Measurements from ENCODE around the gene EXOC3L1.

The EXOC3L1 gene

DNA sequence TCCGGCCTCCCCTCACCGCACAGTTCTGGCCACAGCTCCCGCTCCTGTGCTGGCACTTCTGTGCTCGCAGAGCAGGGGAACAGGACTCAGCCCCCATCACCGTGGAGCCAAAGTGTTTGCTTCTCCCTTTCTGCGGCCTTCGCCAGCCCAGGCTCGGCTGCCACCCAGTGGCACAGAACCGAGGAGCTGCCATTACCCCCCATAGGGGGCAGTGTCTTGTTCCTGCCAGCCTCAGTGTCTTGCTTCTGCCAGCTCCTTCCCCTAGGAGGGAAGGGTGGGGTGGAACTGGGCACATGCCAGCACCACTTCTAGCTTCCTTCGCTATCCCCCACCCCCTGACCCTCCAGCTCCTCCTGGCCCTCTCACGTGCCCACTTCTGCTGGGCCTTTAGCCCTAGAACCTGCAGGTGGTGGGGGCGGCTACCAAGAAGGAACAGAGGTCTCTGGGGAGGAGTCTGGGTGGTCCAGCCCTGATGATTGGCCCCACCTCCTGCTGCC, 8.3 kb upstream of the EXOC3L1 start:
- H3K36me3 ChIP-seq (ENCODE audit: control insufficient read depth, insufficient read depth, low read length), result peaks cover 36% of the 10 kb centered on the region
- 88 to 89% methylated on average over 12 of the region's 12 CpGs for WGBS, 2 experiments
- H3K4me1 ChIP-seq (ENCODE audit: control insufficient read depth, insufficient read depth, low read length), result peaks cover 3% of the 10 kb centered on the region
- no peak overlapping the region for H3K4me3 ChIP-seq (ENCODE audit: insufficient read depth, low read depth, low read length)
- H3K9me3 ChIP-seq (ENCODE audit: control insufficient read depth, low read length), result no peaks in the 10 kb centered on the region
- H3K27me3 ChIP-seq (ENCODE audit: control insufficient read depth, insufficient read depth, low read length, poor library complexity, severe bottlenecking), result no peaks in the 10 kb centered on the region
- no peak overlapping the region for H3K27ac ChIP-seq (ENCODE audit: insufficient read depth, low read depth, low read length, poor library complexity, severe bottlenecking)

DNA sequence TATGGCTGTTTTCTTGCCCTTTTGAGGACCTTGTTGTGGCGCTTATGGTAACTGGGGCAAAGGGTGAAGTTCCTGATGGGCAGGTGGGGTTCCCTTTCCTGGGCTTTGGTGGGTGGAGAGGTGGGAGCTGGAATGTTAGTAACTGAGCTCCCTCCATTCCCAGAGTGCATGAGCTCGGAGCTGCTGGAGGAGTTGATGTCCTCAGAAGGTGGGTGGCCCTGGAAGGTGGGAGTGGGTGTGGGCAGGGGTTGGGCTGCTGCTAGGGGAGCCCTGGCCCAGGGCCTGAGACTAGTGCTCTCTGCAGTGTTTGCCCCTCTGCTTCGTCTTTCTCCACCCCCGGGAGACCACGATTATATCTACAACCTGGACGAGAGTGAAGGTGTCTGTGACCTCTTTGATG, 7.8 kb upstream of the EXOC3L1 start:
- Histone ChIP-seq H3K4me3 (ENCODE audit: insufficient read depth, low read depth, low read length) (no peak overlapping the region), H3K9me3 (ENCODE audit: control insufficient read depth, low read length) (no peaks in the 10 kb centered on the region), H3K36me3 (ENCODE audit: control insufficient read depth, insufficient read depth, low read length) (peaks cover 36% of the 10 kb centered on the region), H3K27ac (ENCODE audit: insufficient read depth, low read depth, low read length, poor library complexity, severe bottlenecking) (no peak overlapping the region), H3K27me3 (ENCODE audit: control insufficient read depth, insufficient read depth, low read length, poor library complexity, severe bottlenecking) (no peaks in the 10 kb centered on the region), H3K4me1 (ENCODE audit: control insufficient read depth, insufficient read depth, low read length) (peaks cover 8% of the 10 kb centered on the region)
- 93 to 97% methylated on average over 6 of the region's 6 CpGs for WGBS, 2 experiments

DNA sequence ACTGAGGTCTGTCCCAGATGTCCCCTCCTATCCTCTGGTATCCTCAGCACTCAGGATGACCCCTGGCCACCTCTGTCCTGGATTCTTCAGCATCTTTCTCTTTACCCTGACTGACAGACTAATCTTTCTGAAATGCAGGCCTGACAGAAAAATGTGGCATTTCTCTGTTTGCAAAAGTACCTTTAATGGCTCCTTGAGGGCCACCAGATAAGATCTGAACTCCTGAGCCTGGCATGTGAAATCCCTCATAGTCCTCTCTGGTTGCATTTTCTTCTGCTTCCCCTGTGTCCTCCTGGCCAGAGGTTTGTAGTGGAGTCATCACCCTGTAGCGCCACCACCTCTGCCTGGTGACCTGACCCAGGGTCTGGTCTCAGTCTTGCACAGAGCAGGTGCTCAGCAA, 6.9 kb upstream of the EXOC3L1 start:
- 96 to 97% methylated on average over 1 of the region's 1 CpG for WGBS, 2 experiments
- Histone ChIP-seq H3K9me3 (ENCODE audit: control insufficient read depth, low read length) (no peaks in the 10 kb centered on the region), H3K36me3 (ENCODE audit: control insufficient read depth, insufficient read depth, low read length) (peaks cover 36% of the 10 kb centered on the region), H3K4me3 (ENCODE audit: insufficient read depth, low read depth, low read length) (no peak overlapping the region), H3K27me3 (ENCODE audit: control insufficient read depth, insufficient read depth, low read length, poor library complexity, severe bottlenecking) (no peaks in the 10 kb centered on the region), H3K4me1 (ENCODE audit: control insufficient read depth, insufficient read depth, low read length) (peaks cover 8% of the 10 kb centered on the region), H3K27ac (ENCODE audit: insufficient read depth, low read depth, low read length, poor library complexity, severe bottlenecking) (no peak overlapping the region)

GRCh38 chr16:67195676-67196075, 5.7 kb upstream of the EXOC3L1 start:
- Histone ChIP-seq H3K9me3 (ENCODE audit: control insufficient read depth, low read length) (no peaks in the 10 kb centered on the region), H3K27ac (ENCODE audit: insufficient read depth, low read depth, low read length, poor library complexity, severe bottlenecking) (no peak overlapping the region), H3K27me3 (ENCODE audit: control insufficient read depth, insufficient read depth, low read length, poor library complexity, severe bottlenecking) (no peaks in the 10 kb centered on the region), H3K4me3 (ENCODE audit: insufficient read depth, low read depth, low read length) (no peak overlapping the region), H3K36me3 (ENCODE audit: control insufficient read depth, insufficient read depth, low read length) (peaks cover 36% of the 10 kb centered on the region), H3K4me1 (ENCODE audit: control insufficient read depth, insufficient read depth, low read length) (peaks cover 8% of the 10 kb centered on the region)
- WGBS, 2 experiments, result 94 to 95% methylated on average over 5 of the region's 5 CpGs

- Histone ChIP-seq H3K27me3 (ENCODE audit: control insufficient read depth, insufficient read depth, low read length, poor library complexity, severe bottlenecking) (no peaks in the 10 kb centered on the region), H3K4me3 (ENCODE audit: insufficient read depth, low read depth, low read length) (no peak overlapping the region), H3K36me3 (ENCODE audit: control insufficient read depth, insufficient read depth, low read length) (peaks cover 36% of the 10 kb centered on the region), H3K4me1 (ENCODE audit: control insufficient read depth, insufficient read depth, low read length) (peaks cover 8% of the 10 kb centered on the region), H3K27ac (ENCODE audit: insufficient read depth, low read depth, low read length, poor library complexity, severe bottlenecking) (no peak overlapping the region), H3K9me3 (ENCODE audit: control insufficient read depth, low read length) (no peaks in the 10 kb centered on the region)
- 93 to 95% methylated on average over 4 to 6 of the region's 6 CpGs for WGBS, 2 experiments
These were observed 4.3 kb upstream of the EXOC3L1 start for GRCh38 chr16:67194260-67194659.

DNA sequence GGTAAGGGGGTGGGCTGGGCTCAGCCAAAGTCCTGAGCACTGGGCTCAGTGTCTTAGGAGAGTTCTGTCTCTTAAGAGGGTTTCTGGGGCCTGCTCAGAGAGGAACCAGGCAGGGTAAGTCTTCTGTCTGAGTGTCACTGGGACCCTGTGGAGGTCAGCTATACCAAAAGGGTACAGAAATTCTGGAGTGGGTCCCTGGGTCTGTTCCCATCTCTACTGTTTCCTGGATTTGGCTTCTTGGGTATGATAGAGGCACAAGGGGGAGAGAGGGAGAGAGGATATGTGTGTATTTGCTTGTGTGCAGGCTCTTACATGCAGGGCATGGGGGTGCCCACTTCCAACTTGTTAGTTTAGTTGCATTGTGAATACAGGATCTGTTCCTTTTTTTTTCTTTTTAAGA, 3.6 kb upstream of the EXOC3L1 start:
- no peak overlapping the region for H3K27ac ChIP-seq (ENCODE audit: insufficient read depth, low read depth, low read length, poor library complexity, severe bottlenecking)
- H3K4me3 ChIP-seq (ENCODE audit: insufficient read depth, low read depth, low read length), result no peak overlapping the region
- peaks cover 36% of the 10 kb centered on the region for H3K36me3 ChIP-seq (ENCODE audit: control insufficient read depth, insufficient read depth, low read length)

DNA sequence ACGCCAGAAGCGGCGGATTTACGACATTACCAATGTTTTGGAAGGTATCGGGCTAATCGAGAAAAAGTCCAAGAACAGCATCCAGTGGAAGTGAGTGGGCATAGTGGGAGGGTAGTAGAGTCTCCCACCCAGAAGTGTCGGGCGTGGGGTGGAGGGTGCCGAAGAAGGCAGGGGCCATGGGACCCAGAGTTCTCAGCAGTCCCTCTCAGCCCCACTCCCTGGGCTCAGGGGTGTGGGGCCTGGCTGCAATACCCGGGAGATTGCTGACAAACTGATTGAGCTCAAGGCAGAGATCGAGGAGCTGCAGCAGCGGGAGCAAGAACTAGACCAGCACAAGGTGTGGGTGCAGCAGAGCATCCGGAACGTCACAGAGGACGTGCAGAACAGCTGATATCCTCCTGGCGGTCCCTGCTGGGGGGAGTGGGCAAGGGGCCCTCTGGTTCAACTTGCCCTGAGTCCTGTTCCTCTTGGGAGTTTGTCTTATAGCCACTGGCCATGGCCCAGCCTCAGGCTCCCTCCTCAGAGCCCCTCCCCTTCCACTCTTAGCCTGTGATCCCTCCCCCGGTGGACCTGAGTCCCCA, 2.9 kb upstream of the EXOC3L1 start:
- Histone ChIP-seq H3K4me1 (ENCODE audit: control insufficient read depth, insufficient read depth, low read length) (peaks cover 8% of the 10 kb centered on the region), H3K36me3 (ENCODE audit: control insufficient read depth, insufficient read depth, low read length) (peaks cover 36% of the 10 kb centered on the region), H3K9me3 (ENCODE audit: control insufficient read depth, low read length) (no peaks in the 10 kb centered on the region), H3K27me3 (ENCODE audit: control insufficient read depth, insufficient read depth, low read length, poor library complexity, severe bottlenecking) (no peaks in the 10 kb centered on the region), H3K27ac (ENCODE audit: insufficient read depth, low read depth, low read length, poor library complexity, severe bottlenecking) (no peak overlapping the region), H3K4me3 (ENCODE audit: insufficient read depth, low read depth, low read length) (peak overlapping the region; percentile 100)
- WGBS, 2 experiments, result 44 to 54% methylated on average over 17 of the region's 17 CpGs

More for the DNA sequence above, 3.6 kb upstream of the EXOC3L1 start:
- no peaks in the 10 kb centered on the region for H3K27me3 ChIP-seq (ENCODE audit: control insufficient read depth, insufficient read depth, low read length, poor library complexity, severe bottlenecking)
- peaks cover 8% of the 10 kb centered on the region for H3K4me1 ChIP-seq (ENCODE audit: control insufficient read depth, insufficient read depth, low read length)
- no peaks in the 10 kb centered on the region for H3K9me3 ChIP-seq (ENCODE audit: control insufficient read depth, low read length)

DNA sequence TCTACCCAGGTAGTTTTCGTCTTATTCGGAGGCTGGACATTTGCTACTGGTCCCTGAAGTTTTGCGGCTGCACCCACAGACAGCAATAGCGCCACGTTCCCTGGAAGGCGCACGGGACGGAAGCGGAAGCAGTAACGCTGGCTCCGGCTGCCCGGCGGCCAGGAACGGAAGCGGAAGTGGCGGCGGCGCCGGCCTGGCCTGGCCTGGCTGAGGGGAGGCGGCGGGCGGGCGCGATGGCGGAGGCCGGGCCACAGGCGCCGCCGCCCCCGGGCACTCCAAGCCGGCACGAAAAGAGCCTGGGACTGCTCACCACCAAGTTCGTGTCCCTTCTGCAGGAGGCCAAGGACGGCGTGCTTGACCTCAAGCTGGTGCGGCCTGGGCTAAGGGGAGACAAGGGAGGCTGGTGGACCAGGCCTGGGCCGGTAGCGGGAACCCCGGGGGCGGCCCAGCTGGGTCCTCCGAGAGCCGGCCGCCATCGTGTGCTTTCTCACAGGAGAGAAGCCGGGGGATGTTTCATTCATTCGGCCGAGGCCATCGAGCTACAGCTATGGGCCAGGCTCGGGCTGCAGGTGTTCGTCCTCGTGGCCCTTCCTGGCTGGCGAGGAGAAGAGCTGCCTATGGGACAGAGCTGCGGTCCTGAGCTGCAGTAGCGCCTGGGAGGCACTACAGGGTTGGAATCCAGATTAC, 2.2 kb upstream of the EXOC3L1 start, which contains the start of gene E2F4:
Gene E2F4 (plus strand): TSS at position 161 of the 687 bp plus-strand sequence. CDS start 73 bp downstream, at position 234.
- H3K4me1 ChIP-seq (ENCODE audit: control insufficient read depth, insufficient read depth, low read length), result peaks cover 9% of the 10 kb centered on the region
- H3K36me3 ChIP-seq (ENCODE audit: control insufficient read depth, insufficient read depth, low read length), result peaks cover 32% of the 10 kb centered on the region
- no peak within 1 kb of the TSS for H3K27ac ChIP-seq (ENCODE audit: insufficient read depth, low read depth, low read length, poor library complexity, severe bottlenecking)
- H3K27me3 ChIP-seq (ENCODE audit: control insufficient read depth, insufficient read depth, low read length, poor library complexity, severe bottlenecking), result no peaks in the 10 kb centered on the region
- H3K4me3 ChIP-seq (ENCODE audit: insufficient read depth, low read depth, low read length), result peak within 1 kb of the TSS; percentile 100
- H3K9me3 ChIP-seq (ENCODE audit: control insufficient read depth, low read length), result no peaks in the 10 kb centered on the region
- WGBS, 2 experiments, result 1% methylated on average over 54 of the region's 54 CpGs

GRCh38 chr16:67191411-67191994, 1.6 kb upstream of the EXOC3L1 start:
- Histone ChIP-seq H3K36me3 (ENCODE audit: control insufficient read depth, insufficient read depth, low read length) (peaks cover 26% of the 10 kb centered on the region), H3K4me3 (ENCODE audit: insufficient read depth, low read depth, low read length) (peak overlapping the region; percentile 100), H3K27me3 (ENCODE audit: control insufficient read depth, insufficient read depth, low read length, poor library complexity, severe bottlenecking) (peaks cover 2% of the 10 kb centered on the region), H3K9me3 (ENCODE audit: control insufficient read depth, low read length) (no peaks in the 10 kb centered on the region), H3K27ac (ENCODE audit: insufficient read depth, low read depth, low read length, poor library complexity, severe bottlenecking) (no peak overlapping the region), H3K4me1 (ENCODE audit: control insufficient read depth, insufficient read depth, low read length) (peaks cover 15% of the 10 kb centered on the region)
- 41 to 44% methylated on average over 9 of the region's 9 CpGs for WGBS, 2 experiments
